MM.1S (cell line): ENCODE measurements around the gene EYA2.

Source experiments
- DNase-seq: peaks from one replicate; pipeline ENCODE4 v3.0.0-alpha.2; 2015
- H2AFZ ChIP-seq: fragments of 300-600 bp; sonication (generic); 2 replicates; pipeline ENCODE4 v1.6.0; 2016; ENCODE audit warnings: antibody characterized with exemption, low read length
- H3F3A ChIP-seq: fragments of 300-600 bp; sonication (generic); 2 replicates; pipeline ENCODE4 v1.6.1; 2016; ENCODE audit warnings: mild to moderate bottlenecking, antibody characterized with exemption, low read length, moderate library complexity, mixed read lengths; ENCODE audit not compliant: insufficient read depth
- H3K27ac ChIP-seq: fragments of 300-600 bp; sonication (generic); 2 replicates; pipeline ENCODE4 v1.5.1; 2016; ENCODE audit warnings: mild to moderate bottlenecking, low read length
- H3K27me3 ChIP-seq: fragments of 300-600 bp; sonication (generic); replicated peaks from 2 replicates; pipeline ENCODE4 v1.6.0; 2016; ENCODE audit warnings: low read length; ENCODE audit not compliant: insufficient read depth
- H3K36me3 ChIP-seq: fragments of 300-600 bp; sonication (generic); replicated peaks from 2 replicates; pipeline ENCODE4 v1.6.1; 2016; ENCODE audit warnings: mild to moderate bottlenecking, low read length, mixed read lengths; ENCODE audit not compliant: insufficient read depth
- H3K4me1 ChIP-seq: fragments of 300-600 bp; sonication (generic); 2 replicates; pipeline ENCODE4 v1.6.1; 2016; ENCODE audit warnings: low read length, mixed read lengths
- H3K4me2 ChIP-seq: fragments of 300-600 bp; sonication (generic); 2 replicates; pipeline ENCODE4 v1.6.0; 2016; ENCODE audit warnings: low read depth, low read length
- H3K4me3 ChIP-seq: fragments of 300-600 bp; sonication (generic); 2 replicates; pipeline ENCODE4 v1.5.1; 2016; ENCODE audit warnings: low read length, mixed read lengths
- H3K79me2 ChIP-seq: fragments of 300-600 bp; sonication (generic); 2 replicates; pipeline ENCODE4 v1.6.1; 2016; ENCODE audit warnings: mixed run types, low read length, mixed read lengths
- H3K9ac ChIP-seq: fragments of 300-600 bp; sonication (generic); 2 replicates; pipeline ENCODE4 v1.6.1; 2016; ENCODE audit warnings: low read length, mixed read lengths
- H3K9me2 ChIP-seq: fragments of 300-600 bp; sonication (generic); replicated peaks from 2 replicates; pipeline ENCODE4 v1.6.1; 2016; ENCODE audit warnings: mild to moderate bottlenecking, low read length, mixed read lengths; ENCODE audit not compliant: insufficient read depth
- H3K9me3 ChIP-seq: fragments of 300-600 bp; sonication (generic); replicated peaks from 2 replicates; pipeline ENCODE4 v1.6.1; 2016; ENCODE audit warnings: mild to moderate bottlenecking, low read length, mixed read lengths; ENCODE audit not compliant: insufficient read depth
- H4K20me1 ChIP-seq: fragments of 300-600 bp; sonication (generic); 2 replicates; pipeline ENCODE4 v1.6.1; 2016; ENCODE audit warnings: mild to moderate bottlenecking, low read length, moderate library complexity, mixed read lengths; ENCODE audit not compliant: insufficient read depth
- CTCF ChIP-seq: fragments of 300-600 bp; sonication (generic); IDR thresholded peaks from 2 replicates; pipeline ENCODE4 v1.5.1; 2016; ENCODE audit warnings: antibody characterized with exemption, low read length, mixed read lengths
- EZH2 ChIP-seq: fragments of 300-600 bp; sonication (generic); optimal IDR thresholded peaks from 2 replicates; pipeline ENCODE3; 2017; ENCODE audit warnings: low read depth, mild to moderate bottlenecking, antibody characterized with exemption, low read length, mixed read lengths
- EZH2phosphoT487 ChIP-seq: fragments of 300-600 bp; sonication (generic); IDR thresholded peaks from 2 replicates; pipeline ENCODE4 v1.6.1; 2018; ENCODE audit warnings: antibody characterized with exemption, low read length

Gene EYA2

GRCh38 chr20:47235853-47236638 lies 341.4 kb downstream of the EYA2 start:
- Histone ChIP-seq H2AFZ (no peak overlapping the region), H3K9ac (no peak overlapping the region), H4K20me1 (no peaks in the 10 kb centered on the region), H3K79me2 (peaks cover 24% of the 10 kb centered on the region), H3K36me3 (peaks cover 15% of the 10 kb centered on the region; the same call in 1 of the 2 replicates), H3K9me3 (no peaks in the 10 kb centered on the region), H3K4me3 (no peak overlapping the region), H3K27ac (no peak overlapping the region), H3F3A (no peaks in the 10 kb centered on the region), H3K4me2 (no peak overlapping the region), H3K27me3 (no peaks in the 10 kb centered on the region), H3K9me2 (no peaks in the 10 kb centered on the region), H3K4me1 (no peaks in the 10 kb centered on the region)
- DNase-seq: no peak
- no peak for TF ChIP-seq CTCF
- TF ChIP-seq EZH2phosphoT487: no peak
- TF ChIP-seq EZH2: no peak

- H3K36me3 ChIP-seq: peaks cover 15% of the 10 kb centered on the region; the same call in 1 of the 2 replicates
- H3K27me3 ChIP-seq: no peaks in the 10 kb centered on the region
- TF ChIP-seq EZH2 (no peak), EZH2phosphoT487 (no peak), CTCF (no peak)
- H3F3A ChIP-seq: no peaks in the 10 kb centered on the region
- H3K27ac ChIP-seq: no peak overlapping the region
- H3K4me2 ChIP-seq: no peak overlapping the region
- H4K20me1 ChIP-seq: no peaks in the 10 kb centered on the region
- no peak overlapping the region for H3K4me3 ChIP-seq
- H2AFZ ChIP-seq: no peak overlapping the region
- DNase-seq: no peak
- no peaks in the 10 kb centered on the region for H3K9me3 ChIP-seq
- H3K79me2 ChIP-seq: peaks cover 23% of the 10 kb centered on the region
- no peak overlapping the region for H3K9ac ChIP-seq
- H3K9me2 ChIP-seq: no peaks in the 10 kb centered on the region
- no peaks in the 10 kb centered on the region for H3K4me1 ChIP-seq
These were observed 341.9 kb downstream of the EYA2 start for GRCh38 chr20:47236639-47236900.

GRCh38 chr20:47237715-47238114 lies 343.1 kb downstream of the EYA2 start:
- H3K36me3 ChIP-seq: peaks cover 20% of the 10 kb centered on the region; the same call in 1 of the 2 replicates
- H3K9me2 ChIP-seq: no peaks in the 10 kb centered on the region
- no peak overlapping the region for H3K9ac ChIP-seq
- no peak overlapping the region for H3K27ac ChIP-seq
- no peaks in the 10 kb centered on the region for H4K20me1 ChIP-seq
- peaks cover 28% of the 10 kb centered on the region for H3K79me2 ChIP-seq
- no peak overlapping the region for H3K4me3 ChIP-seq
- H3F3A ChIP-seq: no peaks in the 10 kb centered on the region
- no peak overlapping the region for H3K4me2 ChIP-seq
- no peak for TF ChIP-seq EZH2
- TF ChIP-seq CTCF: no peak
- TF ChIP-seq EZH2phosphoT487: no peak
- no peak for DNase-seq
- H3K9me3 ChIP-seq: no peaks in the 10 kb centered on the region
- H2AFZ ChIP-seq: no peak overlapping the region
- H3K27me3 ChIP-seq: no peaks in the 10 kb centered on the region
- no peaks in the 10 kb centered on the region for H3K4me1 ChIP-seq
